K562 (cell line): ENCODE data around the gene TMEM266. TPM values are rescaled to one million over a fixed set of nuclear protein-coding genes. Genes with fewer than 3 reads are reported as not detected.

Source experiments
- CC2D1A ChIP-seq: fragments of 450-650 bp; IDR thresholded peaks from 2 replicates; pipeline ENCODE4 v1.6.1; 2017; ENCODE audit warnings: mild to moderate bottlenecking
- COPS2 ChIP-seq: fragments of 450-650 bp; conservative IDR thresholded peaks from 2 replicates; pipeline ENCODE4 v1.6.1; 2016; ENCODE audit warnings: mild to moderate bottlenecking, moderate library complexity
- EHMT2 ChIP-seq: fragments of 450-650 bp; IDR thresholded peaks from 2 replicates; pipeline ENCODE4 v1.6.1; 2018; ENCODE audit warnings: antibody characterized with exemption
- ETS1 ChIP-seq: conservative IDR thresholded peaks from 2 replicates; pipeline ENCODE4 v1.6.1; 2011; ENCODE audit warnings: low read depth, mild to moderate bottlenecking, low read length; ENCODE audit not compliant: control insufficient read depth
- HCFC1 ChIP-seq: IDR thresholded peaks from 2 replicates; pipeline ENCODE4 v1.6.1; 2012; ENCODE audit warnings: low read depth, low read length, improper control_type of control experiment
- HNRNPLL ChIP-seq: fragments of 200-400 bp; formaldehyde crosslinking; IDR thresholded peaks from 2 replicates; pipeline ENCODE4 v1.6.1; 2017; ENCODE audit warnings: low read length, low read depth, mild to moderate bottlenecking; ENCODE audit not compliant: poor library complexity, severe bottlenecking
- MEIS2 ChIP-seq: fragments of 450-650 bp; IDR thresholded peaks from 2 replicates; pipeline ENCODE4 v1.6.1; 2014; ENCODE audit warnings: mild to moderate bottlenecking; ENCODE audit not compliant: partially characterized antibody
- NR3C1 ChIP-seq: sonication (generic); formaldehyde crosslinking; IDR thresholded peaks from 2 replicates; pipeline ENCODE4 v1.8.1; 2022; ENCODE audit warnings: missing genetic modification reagents
- NRF1 ChIP-seq, 2 experiments: fragments of 450-650 bp; IDR thresholded peaks in 1 of 2; conservative IDR thresholded peaks in 1 of 2; 2 replicates each; pipeline ENCODE4 v1.6.1; 2014; ENCODE audit warnings: mild to moderate bottlenecking in 2 of 2
- PRDM10 ChIP-seq: fragments of 450-650 bp; IDR thresholded peaks from 2 replicates; pipeline ENCODE4 v1.6.1; 2018; ENCODE audit not compliant: partially characterized antibody
- RAD21 ChIP-seq, 2 experiments: fragments of 250-450 bp in 1 of 2; fragments of 450-650 bp in 1 of 2; sonication (Bioruptor Pico) in 1 of 2; formaldehyde crosslinking in 1 of 2; IDR thresholded peaks in 1 of 2; conservative IDR thresholded peaks in 1 of 2; 2 replicates each; pipeline versions ENCODE4 v1.4.0 to v1.8.0; 2020 to 2022; ENCODE audit warnings: mild to moderate bottlenecking in 2 of 2, moderate library complexity in 1 of 2
- RBM22 ChIP-seq: fragments of 200-400 bp; formaldehyde crosslinking; IDR thresholded peaks from 2 replicates; pipeline ENCODE4 v1.6.1; 2018; ENCODE audit warnings: low read length, low read depth; ENCODE audit not compliant: poor library complexity, severe bottlenecking
- SREBF2 ChIP-seq: sonication (generic); formaldehyde crosslinking; IDR thresholded peaks from 2 replicates; pipeline ENCODE4 v1.4.0; 2020; ENCODE audit warnings: mild to moderate bottlenecking, missing genetic modification reagents
- SRSF1 ChIP-seq: fragments of 200-400 bp; formaldehyde crosslinking; IDR thresholded peaks from 2 replicates; pipeline ENCODE4 v1.6.1; 2017; ENCODE audit warnings: mild to moderate bottlenecking, low read depth, low read length, moderate library complexity
- TFAP4 ChIP-seq: sonication (generic); formaldehyde crosslinking; IDR thresholded peaks from 2 replicates; pipeline ENCODE4 v1.8.0; 2022; ENCODE audit warnings: missing genetic modification reagents, mild to moderate bottlenecking, moderate library complexity, borderline replicate concordance
- YY1 ChIP-seq, 3 experiments: IDR thresholded peaks; 2 replicates each; pipeline ENCODE4 v1.6.1; 2011; ENCODE audit warnings: low read length in 2 of 3, mild to moderate bottlenecking in 2 of 3, moderate library complexity in 2 of 3, borderline replicate concordance in 1 of 3, control low read depth in 1 of 3, low read depth in 1 of 3; ENCODE audit not compliant: insufficient read depth in 3 of 3, insufficient replicate concordance in 2 of 3, control insufficient read depth in 1 of 3, insufficient read length in 1 of 3; ENCODE audit errors: extremely low read depth in 1 of 3
- ZFP1 ChIP-seq: fragments of 450-650 bp; formaldehyde crosslinking; IDR thresholded peaks from 2 replicates; pipeline ENCODE4 v1.4.0; 2020; ENCODE audit warnings: mild to moderate bottlenecking, mixed read lengths
- ZFP36 ChIP-seq: fragments of 150-350 bp; IDR thresholded peaks from 2 replicates; pipeline ENCODE4 v1.6.1; 2018; ENCODE audit warnings: low read length, low read depth; ENCODE audit not compliant: partially characterized antibody
- ZNF311 ChIP-seq: fragments of 250-450 bp; sonication (Bioruptor Pico); IDR thresholded peaks from 2 replicates; pipeline ENCODE4 v1.4.0; 2020; ENCODE audit warnings: mild to moderate bottlenecking, moderate library complexity
- polyA plus RNA-seq, 8 experiments: library from polyadenylated mRNA; depleted of rRNA in 4 of 8; stranded (reverse) in 5 of 8; unstranded in 3 of 8; fragments of >200 nt; fragmentation: Nextera tagmentation in 2 of 8; fragmentation: Illumina TruSeq in 1 of 8; extraction: Ambion mirVana in 2 of 8; extraction: Trizol in 1 of 8; gene quantifications; 2 replicates each; pipeline versions ENCODE4 v1.2.1 to v1.2.3, GENCODE V29; 2011 to 2014; ENCODE audit warnings: inconsistent platforms in 1 of 8, missing spikeins in 1 of 8
- total RNA-seq, 7 experiments: library from RNA; depleted of rRNA in 6 of 7; stranded (reverse); fragments of >200 nt in 6 of 7; fragmentation: Illumina TruSeq in 2 of 7; extraction: Trizol in 2 of 7; gene quantifications; 2 replicates each; pipeline versions ENCODE4 v1.2.1 to v1.2.3, GENCODE V29; 2011 to 2021; ENCODE audit warnings: low replicate concordance in 1 of 7
- TF ChIP-seq, protein P1 (sequence below): sonication (generic); formaldehyde crosslinking; IDR thresholded peaks from 2 replicates; pipeline ENCODE4 v1.9.0; 2022; ENCODE audit warnings: mild to moderate bottlenecking, missing genetic modification reagents

Gene TMEM266
- total and polyA plus RNA-seq, 9 of the 15 experiments (the other 6 are each of a cell fraction or from before 2014, with no cell fraction given) = not detected

- TF ChIP-seq ZFP36 (no peak), HNRNPLL (no peak), COPS2 (no peak), ZNF311 (CRISPR knock-in tag) (no peak), TFAP4 (CRISPR knock-in tag) (peak; percentile 17; the same call in 1 of the 2 replicates), NR3C1 (CRISPR knock-in tag) (no peak), RAD21 (CRISPR knock-in tag; conservative IDR thresholded peaks at IDR 0.05 in 1 of 2, IDR thresholded peaks at IDR 0.05 in 1 of 2) (no peak), EHMT2 (peak; percentile 26; the same call in 1 of the 2 replicates), SREBF2 (no peak), HCFC1 (peak; percentile 89), NRF1 (conservative IDR thresholded peaks at IDR 0.05 in 1 of 2, IDR thresholded peaks at IDR 0.05 in 1 of 2) (no peak), SRSF1 (no peak), MEIS2 (no peak), YY1 (IDR thresholded peaks at IDR 0.05; ENCODE audit: borderline replicate concordance in 1 of 3, control insufficient read depth in 1 of 3, extremely low read depth in 1 of 3, insufficient read depth in 3 of 3, insufficient read length in 1 of 3, insufficient replicate concordance in 2 of 3, low read depth in 1 of 3, low read length in 2 of 3) (peak; percentile 27 to 92 (median 78)), CC2D1A (no peak), ETS1 (0 out of 2 replicates have a peak, but pooled peaks have one; percentile 38), ZFP1 (CRISPR knock-in tag) (no peak), PRDM10 (peak; percentile 44), RBM22 (no peak)
- TF ChIP-seq, protein P1, sequence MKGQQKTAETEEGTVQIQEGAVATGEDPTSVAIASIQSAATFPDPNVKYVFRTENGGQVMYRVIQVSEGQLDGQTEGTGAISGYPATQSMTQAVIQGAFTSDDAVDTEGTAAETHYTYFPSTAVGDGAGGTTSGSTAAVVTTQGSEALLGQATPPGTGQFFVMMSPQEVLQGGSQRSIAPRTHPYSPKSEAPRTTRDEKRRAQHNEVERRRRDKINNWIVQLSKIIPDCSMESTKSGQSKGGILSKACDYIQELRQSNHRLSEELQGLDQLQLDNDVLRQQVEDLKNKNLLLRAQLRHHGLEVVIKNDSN (CRISPR knock-in tag) = peak; percentile 86
Observed at GRCh38 chr15:76169018-76169417, 109.2 kb downstream of the TMEM266 start (continued).
